ENCODE results near the gene ATOSB.
A peak's percentile ranks its signal among the peaks of the same experiment; 100 is the strongest.

DNA sequence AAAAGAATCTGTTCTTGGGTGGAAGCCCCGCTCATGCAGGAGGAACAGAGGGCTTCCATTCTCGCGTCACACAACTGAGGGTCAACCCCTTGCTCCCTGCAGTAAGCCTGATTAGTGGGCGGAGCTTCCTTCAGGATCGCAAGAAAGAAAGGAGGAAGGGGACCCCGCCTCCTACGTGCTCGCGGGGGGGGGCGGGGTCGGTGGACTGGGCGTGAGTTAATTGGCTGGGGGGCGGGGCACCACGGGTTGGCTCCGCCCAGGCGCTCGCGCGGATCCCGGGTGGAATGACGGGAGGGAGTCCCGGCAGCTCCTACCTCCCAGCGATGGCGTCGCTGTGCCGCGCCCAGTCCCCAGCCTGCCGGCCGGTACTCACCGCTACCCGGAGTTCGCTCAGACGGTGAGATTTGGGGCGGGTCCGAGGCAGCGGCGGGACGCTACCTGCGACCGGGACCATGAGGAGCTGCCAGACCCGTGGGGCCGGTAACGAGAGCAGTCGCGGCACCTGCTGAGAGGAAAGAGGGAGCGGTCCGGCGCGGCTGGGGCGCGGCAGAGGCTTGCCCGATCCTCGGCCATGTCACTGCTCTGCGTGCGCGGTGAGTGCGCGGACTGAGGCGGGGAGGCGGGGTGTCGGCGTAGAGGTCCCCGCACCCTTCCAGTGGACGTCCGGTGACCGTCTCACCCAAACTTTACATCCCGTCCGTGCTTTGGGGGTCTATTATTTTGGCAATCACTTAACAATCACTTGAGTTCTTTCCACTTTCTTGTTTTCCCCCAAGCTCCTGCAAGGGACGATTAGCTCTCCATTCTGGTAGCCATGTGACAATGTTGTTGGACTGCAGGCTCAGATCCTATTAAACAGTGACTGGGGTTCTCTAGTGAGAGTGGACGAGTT, 46.3 kb upstream of the ATOSB start, which contains the start of gene UNC13B:
- TF ChIP-seq CTCF (IDR thresholded peaks at IDR 0.05 in 4 of 5, conservative IDR thresholded peaks at IDR 0.05 in 1 of 5) (peak in 3 of 5 experiments; percentile 12 to 32 (median 31)), POLR2A (IDR thresholded peaks at IDR 0.05) (peak; percentile 76 to 91)

Data from gastrocnemius medialis (tissue), 4 donors.